ENCODE results near the gene AUTS2. TPM values are rescaled to one million over a fixed set of nuclear protein-coding genes. Genes with fewer than 3 reads are reported as not detected.
A peak's percentile ranks its signal among the peaks of the same experiment; 100 is the strongest.

AUTS2 gene
- polyA plus RNA-seq: 1 to 10 TPM; 3.1 to 8.3 (median 7.9) TPM

- WGBS, 3 donors: 0 to 1% (median 1%) methylated on average over 14 to 51 of the region's 63 CpGs
- peak within 1 kb of the TSS; percentile 4 for H3K27ac ChIP-seq (ENCODE audit: low read depth, low read length)
Measured at GRCh38 chr7:69598081-69598486, at the start of gene AUTS2. Gene AUTS2 (plus strand): TSS chr7:69598475. CDS start chr7:69599654, 1,179 bp downstream.

- H3K27ac ChIP-seq (ENCODE audit: low read depth, low read length): no peak overlapping the region
- WGBS, 3 donors: 59 to 88% (median 84%) methylated on average over 6 of the region's 6 CpGs
Measured at GRCh38 chr7:69550991-69551390, 47.3 kb upstream of the AUTS2 start.

DNA sequence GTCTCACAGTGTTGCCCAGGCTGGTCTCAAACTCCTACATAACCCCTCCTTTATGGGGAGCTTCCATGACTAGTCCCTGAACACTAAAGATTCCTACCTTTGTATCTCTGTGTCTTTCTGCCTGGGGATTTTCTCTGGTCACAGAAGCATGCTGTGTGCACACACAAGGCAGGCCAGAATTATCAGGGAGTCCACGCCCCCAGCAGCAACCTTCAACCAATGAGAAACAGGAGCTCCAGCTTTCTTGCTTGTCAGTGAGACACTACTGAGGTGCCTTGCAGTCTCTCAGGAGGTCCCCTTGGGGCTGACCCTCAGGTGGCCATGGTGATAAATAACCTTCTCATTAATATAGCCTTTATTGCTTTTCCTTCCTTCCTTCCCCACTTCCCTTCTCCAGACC, 45.1 kb upstream of the AUTS2 start:
- WGBS, 3 donors: 53 to 82% (median 78%) methylated on average over 1 of the region's 1 CpG
- H3K27ac ChIP-seq (ENCODE audit: low read depth, low read length): no peak overlapping the region

- WGBS, 3 donors: 48 to 66% (median 64%) methylated on average over 8 of the region's 8 CpGs
- no peak overlapping the region for H3K27ac ChIP-seq (ENCODE audit: low read depth, low read length)
Measured at GRCh38 chr7:69561266-69561960, 36.9 kb upstream of the AUTS2 start.

DNA sequence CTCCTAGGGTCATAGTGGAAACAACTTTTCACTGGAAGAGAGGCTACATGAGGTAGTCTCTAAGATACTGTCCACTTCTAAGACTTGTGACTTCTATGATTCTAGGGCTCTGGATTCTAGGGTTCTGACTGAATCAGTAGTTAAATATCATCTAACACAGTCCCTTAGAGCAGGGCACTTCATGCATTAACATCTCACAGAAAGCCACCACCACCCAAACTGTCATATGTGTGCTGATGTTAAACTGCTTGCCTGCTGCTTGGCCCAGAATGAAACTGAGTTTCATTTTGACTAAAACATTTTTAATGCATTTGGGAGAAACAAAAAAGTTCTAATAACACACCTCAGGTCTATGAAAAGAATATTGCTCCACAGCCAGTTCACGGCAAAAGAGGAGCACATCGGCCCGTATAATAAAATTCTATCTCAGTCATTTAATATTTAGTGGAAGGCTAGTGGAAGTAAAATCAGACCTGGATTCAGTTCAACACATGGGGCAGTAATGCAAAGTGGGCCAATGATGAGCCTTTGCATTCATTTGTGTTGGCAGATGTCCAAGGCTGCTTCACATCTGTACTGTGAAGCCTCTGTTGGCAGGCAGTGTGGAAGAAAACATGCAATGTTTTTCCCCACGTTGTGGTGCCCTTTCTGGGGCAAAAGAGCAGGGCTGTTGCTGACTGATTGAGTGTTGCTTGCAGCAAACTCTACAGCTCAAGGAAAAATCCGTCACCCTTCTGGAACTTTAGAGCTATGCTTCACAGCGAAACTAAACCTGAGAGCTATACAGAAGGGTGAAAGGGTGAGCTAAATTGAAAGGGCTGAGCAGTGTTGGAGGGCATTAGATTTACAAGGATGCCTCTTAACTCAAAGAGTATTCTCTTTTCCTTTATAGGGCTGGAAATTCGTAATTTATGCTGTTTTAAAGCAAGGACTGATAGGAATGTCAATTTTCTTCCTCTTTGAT, 33.5 kb upstream of the AUTS2 start:
- WGBS, 3 donors: 43 to 55% (median 53%) methylated on average over 7 of the region's 7 CpGs
- no peak overlapping the region for H3K27ac ChIP-seq (ENCODE audit: low read depth, low read length)

DNA sequence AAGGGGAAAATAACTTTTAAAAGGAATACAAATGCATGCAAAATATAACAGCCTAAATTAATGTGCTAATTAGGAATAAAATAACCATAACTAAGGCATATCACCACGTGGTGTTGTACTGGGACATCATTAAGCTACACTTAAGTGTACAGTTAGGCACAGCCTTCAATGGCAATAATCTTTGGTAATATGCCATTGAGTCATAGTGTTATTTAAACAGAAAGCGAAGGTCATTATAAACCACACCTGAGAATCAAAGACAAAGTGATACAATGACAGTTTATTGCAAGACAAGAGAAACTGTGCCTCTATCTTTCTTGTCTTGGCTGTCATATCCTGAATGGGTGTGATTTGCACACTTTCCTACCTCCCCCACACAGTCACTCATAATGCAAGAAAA, 30.5 kb upstream of the AUTS2 start:
- no peak overlapping the region for H3K27ac ChIP-seq (ENCODE audit: low read depth, low read length)
- 56 to 86% (median 77%) methylated on average over 2 of the region's 2 CpGs for WGBS, 3 donors

GRCh38 chr7:69568266-69568665, 30.0 kb upstream of the AUTS2 start:
- H3K27ac ChIP-seq (ENCODE audit: low read depth, low read length): no peak overlapping the region
- 82 to 91% (median 87%) methylated on average over 6 of the region's 6 CpGs for WGBS, 3 donors

- H3K27ac ChIP-seq (ENCODE audit: low read depth, low read length): no peak overlapping the region
- 81 to 86% (median 85%) methylated on average over 4 of the region's 4 CpGs for WGBS, 3 donors
Measured at GRCh38 chr7:69575651-69576050, 22.6 kb upstream of the AUTS2 start.

- no peak overlapping the region for H3K27ac ChIP-seq (ENCODE audit: low read depth, low read length)
Measured at GRCh38 chr7:69577221-69577620, 21.1 kb upstream of the AUTS2 start.

DNA sequence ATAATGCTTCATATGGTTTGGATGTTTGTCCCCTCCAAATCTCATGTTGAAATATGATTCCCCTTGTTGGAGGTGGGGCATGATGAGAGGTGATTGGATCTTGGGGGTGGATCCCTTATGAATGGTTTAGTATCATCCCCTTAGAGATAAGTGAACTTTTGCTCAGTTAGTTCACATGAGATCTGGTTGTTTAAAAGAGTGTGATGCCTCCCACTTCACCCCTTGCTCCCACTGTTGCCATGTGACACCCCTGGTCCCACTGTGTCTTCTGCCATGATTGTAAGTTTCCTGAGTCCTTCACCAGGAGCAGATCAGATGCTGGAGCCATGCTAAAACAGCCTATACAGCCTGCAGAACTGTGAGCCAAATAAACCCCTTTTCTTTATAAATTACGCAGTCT, 13.1 kb upstream of the AUTS2 start:
- WGBS, 3 donors: 94 to 100% (median 100%) methylated on average over 1 of the region's 1 CpG
- no peak overlapping the region for H3K27ac ChIP-seq (ENCODE audit: low read depth, low read length)

DNA sequence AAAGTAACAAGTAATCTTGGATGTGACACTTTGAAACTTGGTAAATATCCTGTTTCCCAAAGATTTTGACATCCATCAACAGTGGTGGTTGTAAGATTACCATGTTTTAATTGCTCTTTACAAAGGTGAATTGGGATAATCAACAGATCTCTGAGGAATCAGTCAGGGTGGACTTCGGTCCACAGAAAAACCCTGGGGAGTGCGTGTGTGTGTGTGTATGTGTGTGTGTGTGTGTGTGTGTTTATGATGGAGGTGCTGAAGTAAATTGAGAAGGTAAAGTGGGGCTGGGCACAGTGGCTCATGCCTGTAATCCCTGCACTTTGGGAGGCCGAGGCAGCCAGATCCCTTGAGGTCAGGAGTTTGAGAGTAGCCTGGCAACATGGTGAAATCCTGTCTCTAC, 12.0 kb upstream of the AUTS2 start:
- WGBS, 3 donors: 63 to 85% (median 85%) methylated on average over 3 of the region's 3 CpGs
- H3K27ac ChIP-seq (ENCODE audit: low read depth, low read length): no peak overlapping the region

DNA sequence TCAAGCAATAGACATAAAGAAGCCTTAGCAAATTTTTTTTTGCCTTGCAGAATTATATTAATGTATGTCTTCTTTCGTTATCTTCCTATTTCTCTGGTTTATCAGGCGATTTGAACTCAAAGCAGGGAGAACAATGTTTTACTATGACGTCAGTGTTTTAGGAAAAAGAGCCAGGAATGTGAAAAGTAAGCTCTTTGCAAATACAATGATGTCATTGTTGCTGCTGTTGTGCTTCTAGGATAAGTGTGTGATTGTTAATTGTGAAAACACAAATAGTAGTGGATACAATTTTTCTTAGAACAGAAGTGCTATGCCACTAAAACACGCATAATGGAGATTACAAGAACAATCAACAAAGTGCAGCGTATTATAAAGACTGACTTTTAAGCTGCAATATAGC, 9.5 kb upstream of the AUTS2 start:
- H3K27ac ChIP-seq (ENCODE audit: low read depth, low read length): no peak overlapping the region
- WGBS, 3 donors: 56 to 79% (median 69%) methylated on average over 5 of the region's 5 CpGs

- no peak overlapping the region for H3K27ac ChIP-seq (ENCODE audit: low read depth, low read length)
- 84 to 94% (median 89%) methylated on average over 12 to 14 of the region's 14 CpGs for WGBS, 3 donors
Measured at GRCh38 chr7:69591805-69592204, 6.5 kb upstream of the AUTS2 start.

- 45 to 73% (median 67%) methylated on average over 2 of the region's 2 CpGs for WGBS, 3 donors
- H3K27ac ChIP-seq (ENCODE audit: low read depth, low read length): no peak overlapping the region
Measured at GRCh38 chr7:69593511-69593910, 4.8 kb upstream of the AUTS2 start.

DNA sequence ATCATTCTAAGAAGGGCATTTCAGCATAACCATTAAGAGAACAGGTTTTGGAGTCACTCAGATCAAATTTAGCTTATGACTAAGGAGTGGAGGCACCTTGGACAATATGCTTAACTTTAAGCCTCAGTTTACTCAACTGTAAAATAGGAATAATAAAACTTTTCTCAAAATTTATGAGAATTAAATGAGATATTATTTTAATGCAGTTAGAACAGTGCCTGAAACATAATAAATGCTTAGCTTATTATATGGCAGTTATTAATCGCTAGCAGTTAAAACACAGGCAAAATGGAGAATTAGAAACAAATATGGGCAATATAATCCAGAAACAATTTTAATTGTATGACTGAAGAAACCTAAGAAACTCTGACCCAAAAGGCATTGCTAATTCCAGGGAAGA, 2.9 kb upstream of the AUTS2 start:
- 93 to 98% (median 96%) methylated on average over 1 of the region's 1 CpG for WGBS, 3 donors
- H3K27ac ChIP-seq (ENCODE audit: low read depth, low read length): no peak overlapping the region

DNA sequence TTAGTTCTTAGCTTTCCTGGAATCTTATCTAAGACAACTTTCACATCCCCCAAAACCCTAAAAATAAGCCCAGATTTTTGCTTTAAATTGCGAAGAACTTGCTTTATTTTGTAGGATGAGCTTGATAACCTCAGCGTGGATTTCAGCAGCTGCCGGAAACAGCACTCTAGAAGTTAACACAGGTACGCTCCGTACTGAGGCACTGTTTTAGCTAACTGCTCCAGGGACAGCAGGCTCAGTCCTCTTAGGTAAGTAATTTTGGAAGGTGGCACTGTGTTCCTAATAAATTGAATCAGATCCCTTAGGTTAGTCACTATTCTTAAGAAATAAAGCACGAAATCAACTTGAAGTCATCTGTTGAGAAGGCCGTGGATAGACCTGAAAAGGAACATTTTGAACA, 2.2 kb upstream of the AUTS2 start:
- 86 to 87% (median 87%) methylated on average over 7 of the region's 7 CpGs for WGBS, 3 donors
- H3K27ac ChIP-seq (ENCODE audit: low read depth, low read length): no peak overlapping the region

DNA sequence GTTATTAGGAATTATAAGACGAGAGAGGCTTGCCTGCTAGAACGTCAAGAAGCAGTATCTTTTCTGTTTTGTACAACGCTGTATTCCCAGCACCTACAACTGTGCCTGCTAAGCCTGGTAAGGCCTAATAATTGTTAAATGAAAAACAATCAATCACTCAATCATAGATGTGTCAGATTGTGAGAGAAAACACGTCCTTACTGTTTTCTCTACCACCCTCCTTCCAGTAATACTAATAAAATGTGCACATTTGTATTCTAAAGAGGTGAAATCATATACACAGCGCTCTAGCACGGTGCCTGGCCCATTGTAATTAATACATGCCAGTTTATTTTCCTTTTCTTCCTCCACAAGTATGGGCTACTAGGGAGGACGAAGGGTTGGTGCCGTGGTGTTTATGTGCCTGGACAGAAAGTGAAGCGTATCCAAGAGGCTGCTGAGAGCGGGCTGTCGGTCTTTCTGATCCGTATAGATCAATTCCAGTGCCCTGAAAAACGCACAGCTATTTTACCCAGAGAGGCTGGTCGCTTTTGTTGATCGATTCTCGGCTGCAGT, 1.5 kb upstream of the AUTS2 start:
- H3K27ac ChIP-seq (ENCODE audit: low read depth, low read length): no peak overlapping the region
- WGBS, 3 donors: 17 to 24% (median 22%) methylated on average over 16 of the region's 16 CpGs

- 0% methylated on average over 54 to 78 of the region's 78 CpGs for WGBS, 3 donors
- H3K27ac ChIP-seq (ENCODE audit: low read depth, low read length): peak overlapping the region; percentile 4
Measured at GRCh38 chr7:69597278-69598076, 798 bp upstream of the AUTS2 start.
